Calu3 (cell line): ENCODE data around the gene IGSF11. TPM values are rescaled to one million over a fixed set of nuclear protein-coding genes. Genes with fewer than 3 reads are reported as not detected.

Experiments used
- BruUV-seq: library from RNA; stranded (reverse); fragments of 400-500 nt; replicated peaks from 2 replicates; lab custom pipeline; 2021; lab: Mats Ljungman, UMichigan
- CTCF ChIA-PET: fragments of 300-600 bp; sonication (Branson Sonifier 250); formaldehyde crosslinking; loops from one replicate; lab custom pipeline; 2022; ENCODE audit warnings: antibody characterized with exemption; lab: Charles Lee
- DNase-seq: peaks from one replicate; pipeline ENCODE4 v3.0.0; 2022
- H3K27ac Mint-ChIP-seq: one replicate; pipeline ENCODE4 v1.8.0; 2022; ENCODE audit warnings: mixed read lengths; ENCODE audit not compliant: unreplicated experiment
- H3K27me3 Mint-ChIP-seq: one replicate; pipeline ENCODE4 v1.8.0; 2022; ENCODE audit warnings: mixed read lengths; ENCODE audit not compliant: unreplicated experiment
- H3K36me3 Mint-ChIP-seq: one replicate; pipeline ENCODE4 v1.8.0; 2022; ENCODE audit warnings: mild to moderate bottlenecking, moderate library complexity, mixed read lengths; ENCODE audit not compliant: insufficient read depth, unreplicated experiment
- H3K4me1 Mint-ChIP-seq: one replicate; pipeline ENCODE4 v1.8.0; 2022; ENCODE audit warnings: mild to moderate bottlenecking, low read depth, mixed read lengths; ENCODE audit not compliant: unreplicated experiment
- H3K4me3 Mint-ChIP-seq: one replicate; pipeline ENCODE4 v1.8.0; 2022; ENCODE audit warnings: mild to moderate bottlenecking, low read depth, moderate library complexity, mixed read lengths; ENCODE audit not compliant: unreplicated experiment
- H3K9me3 Mint-ChIP-seq: one replicate; pipeline ENCODE4 v1.8.0; 2022; ENCODE audit warnings: low read depth, mixed read lengths; ENCODE audit not compliant: unreplicated experiment
- intact Hi-C: fragments of 100-400 bp; cut with micrococcal nuclease; formaldehyde crosslinking; loops from one replicate; pipeline ENCODE4 v1.10.0; 2022; ENCODE audit not compliant: unreplicated experiment
- total RNA-seq: library from RNA; stranded (reverse); gene quantifications from 2 replicates; pipeline ENCODE4 v1.2.3, GENCODE V29; 2022
- TF ChIP-seq, protein P1 (sequence below): fragments of 200-600 bp; IDR thresholded peaks from one replicate; pipeline ENCODE4 v1.8.0; 2022; ENCODE audit warnings: antibody characterized with exemption; ENCODE audit not compliant: unreplicated experiment

IGSF11 gene
- total RNA-seq, 1 experiment from 2014 or later = 0.45 TPM

DNA sequence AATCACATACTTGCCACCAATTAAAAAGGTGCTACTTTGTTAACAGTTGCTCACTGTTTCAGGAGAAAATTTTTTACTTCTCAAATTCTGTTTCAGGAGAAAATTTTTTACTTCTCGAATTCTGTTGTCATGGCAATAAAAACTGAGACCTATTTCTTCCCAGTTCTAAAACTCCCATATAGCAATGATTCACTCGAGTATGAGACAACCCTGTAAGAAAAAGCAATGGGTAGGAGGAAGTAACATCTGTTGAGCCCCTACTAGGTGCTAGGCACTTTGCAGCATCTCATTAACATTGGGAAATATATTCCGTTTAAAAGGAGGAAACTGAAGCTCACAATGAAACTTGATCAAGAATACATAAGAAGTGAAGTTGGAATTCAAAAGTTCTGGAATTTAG lies 35.1 kb upstream of the IGSF11 start:
- no peaks in the 10 kb centered on the region for H3K9me3 Mint-ChIP-seq
- H3K27me3 Mint-ChIP-seq = no peaks in the 10 kb centered on the region
- TF ChIP-seq, protein P1, sequence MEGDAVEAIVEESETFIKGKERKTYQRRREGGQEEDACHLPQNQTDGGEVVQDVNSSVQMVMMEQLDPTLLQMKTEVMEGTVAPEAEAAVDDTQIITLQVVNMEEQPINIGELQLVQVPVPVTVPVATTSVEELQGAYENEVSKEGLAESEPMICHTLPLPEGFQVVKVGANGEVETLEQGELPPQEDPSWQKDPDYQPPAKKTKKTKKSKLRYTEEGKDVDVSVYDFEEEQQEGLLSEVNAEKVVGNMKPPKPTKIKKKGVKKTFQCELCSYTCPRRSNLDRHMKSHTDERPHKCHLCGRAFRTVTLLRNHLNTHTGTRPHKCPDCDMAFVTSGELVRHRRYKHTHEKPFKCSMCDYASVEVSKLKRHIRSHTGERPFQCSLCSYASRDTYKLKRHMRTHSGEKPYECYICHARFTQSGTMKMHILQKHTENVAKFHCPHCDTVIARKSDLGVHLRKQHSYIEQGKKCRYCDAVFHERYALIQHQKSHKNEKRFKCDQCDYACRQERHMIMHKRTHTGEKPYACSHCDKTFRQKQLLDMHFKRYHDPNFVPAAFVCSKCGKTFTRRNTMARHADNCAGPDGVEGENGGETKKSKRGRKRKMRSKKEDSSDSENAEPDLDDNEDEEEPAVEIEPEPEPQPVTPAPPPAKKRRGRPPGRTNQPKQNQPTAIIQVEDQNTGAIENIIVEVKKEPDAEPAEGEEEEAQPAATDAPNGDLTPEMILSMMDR = no peak
- no peak for DNase-seq
- intact Hi-C loops = no loop called here
- no TSS peak for BruUV-seq
- CTCF ChIA-PET = no interaction called here
- no peaks in the 10 kb centered on the region for H3K36me3 Mint-ChIP-seq
- H3K27ac Mint-ChIP-seq = no peak overlapping the region
- no peak overlapping the region for H3K4me3 Mint-ChIP-seq
- H3K4me1 Mint-ChIP-seq = no peaks in the 10 kb centered on the region

DNA sequence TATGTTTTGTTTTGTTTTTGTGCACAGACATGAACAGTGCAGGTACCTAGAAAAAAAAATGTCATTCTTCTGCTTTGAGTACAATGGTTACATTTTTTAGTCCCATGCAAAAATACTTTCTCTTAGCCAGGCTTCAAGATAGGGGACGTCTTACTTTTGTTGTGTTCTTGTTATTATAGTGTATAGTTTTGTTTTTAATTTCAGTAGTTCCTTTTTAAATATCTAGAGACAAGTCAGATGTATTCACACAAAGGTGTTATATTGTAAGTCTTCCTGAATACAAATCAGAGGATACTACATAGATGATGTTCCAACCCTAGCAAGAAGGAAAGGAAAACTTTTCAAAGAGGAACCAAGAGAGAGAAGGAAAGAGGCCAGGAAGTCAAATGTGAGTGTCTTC lies 28.8 kb upstream of the IGSF11 start:
- Mint-ChIP-seq H3K27ac (no peak overlapping the region), H3K4me3 (no peak overlapping the region), H3K36me3 (no peaks in the 10 kb centered on the region), H3K4me1 (no peaks in the 10 kb centered on the region), H3K27me3 (no peaks in the 10 kb centered on the region), H3K9me3 (no peaks in the 10 kb centered on the region)
- no TSS peak for BruUV-seq
- DNase-seq = no peak
- intact Hi-C loops = no loop called here
- CTCF ChIA-PET = no interaction called here
- TF ChIP-seq, protein P1 = no peak

DNA sequence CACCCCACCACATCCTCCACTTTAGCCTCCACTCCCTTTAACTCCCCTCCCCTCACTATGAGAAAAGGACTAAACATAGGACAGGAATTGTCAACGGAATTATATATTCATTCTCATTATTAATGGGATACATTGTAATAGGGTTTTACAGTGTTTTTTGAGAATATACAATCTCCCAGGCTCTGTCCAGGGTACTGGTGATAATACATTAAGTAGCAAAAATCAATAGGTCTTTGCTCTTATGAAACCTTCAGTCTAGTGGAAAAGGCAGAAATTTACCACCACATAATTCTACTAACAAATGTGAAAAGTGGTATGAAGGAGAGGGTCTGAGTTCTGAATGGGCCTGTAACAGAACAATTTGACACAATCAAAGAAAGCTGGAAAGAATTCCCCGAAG lies 28.2 kb upstream of the IGSF11 start:
- DNase-seq = no peak
- H3K4me3 Mint-ChIP-seq = no peak overlapping the region
- CTCF ChIA-PET = no interaction called here
- no peak overlapping the region for H3K27ac Mint-ChIP-seq
- BruUV-seq = no TSS peak
- H3K36me3 Mint-ChIP-seq = no peaks in the 10 kb centered on the region
- H3K4me1 Mint-ChIP-seq = no peaks in the 10 kb centered on the region
- intact Hi-C loops = no loop called here
- H3K27me3 Mint-ChIP-seq = no peaks in the 10 kb centered on the region
- H3K9me3 Mint-ChIP-seq = no peaks in the 10 kb centered on the region
- TF ChIP-seq, protein P1 = no peak

GRCh38 chr3:119044593-119044992 lies 9.9 kb upstream of the IGSF11 start:
- Mint-ChIP-seq H3K4me1 (no peaks in the 10 kb centered on the region), H3K27me3 (no peaks in the 10 kb centered on the region), H3K27ac (no peak overlapping the region), H3K36me3 (no peaks in the 10 kb centered on the region), H3K9me3 (peaks cover 4% of the 10 kb centered on the region), H3K4me3 (no peak overlapping the region)
- no TSS peak for BruUV-seq
- no peak for DNase-seq
- intact Hi-C loops = no loop called here
- CTCF ChIA-PET = no interaction called here
- TF ChIP-seq, protein P1 = no peak
